Upper lobe of right lung (tissue), 1 donor: ENCODE measurements around the gene KNOP1. TPM values are rescaled to one million over a fixed set of nuclear protein-coding genes. Genes with fewer than 3 reads are reported as not detected.

ENCODE experiments used
- ATAC-seq: fragments of 200-7000 bp; cut with Tn5 transposase; one replicate; pipeline ENCODE4 v1.9.1; 2020; ENCODE audit warnings: mild to moderate bottlenecking, moderate library complexity
- DNase-seq: peaks from one replicate; pipeline ENCODE4 v3.0.0-alpha.2; 2020
- H3K27ac ChIP-seq: fragments of 200-600 bp; one replicate; pipeline ENCODE4 v1.8.0; 2022
- H3K27me3 ChIP-seq: fragments of 200-600 bp; one replicate; pipeline ENCODE4 v1.8.0; 2022; ENCODE audit warnings: mild to moderate bottlenecking
- H3K36me3 ChIP-seq: fragments of 200-600 bp; one replicate; pipeline ENCODE4 v1.8.0; 2022
- H3K4me1 ChIP-seq: fragments of 200-600 bp; one replicate; pipeline ENCODE4 v1.8.0; 2022
- H3K4me3 ChIP-seq: fragments of 200-600 bp; one replicate; pipeline ENCODE4 v1.8.0; 2022; ENCODE audit warnings: mild to moderate bottlenecking
- H3K9me3 ChIP-seq: fragments of 200-600 bp; one replicate; pipeline ENCODE4 v1.8.0; 2022
- intact Hi-C: fragments of 100-400 bp; cut with DNase I; formaldehyde crosslinking; loops from one replicate; pipeline ENCODE4 v1.11.0; 2022
- total RNA-seq: library from RNA; stranded (reverse); fragmentation: NEBNext Ultra II Directional; extraction: Animal tissue kit (Norgen Biotek cat#: 25700); gene quantifications from one replicate; pipeline ENCODE4 v1.2.1, GENCODE V29; 2021
- TF ChIP-seq, protein P1 (sequence below): fragments of 200-600 bp; IDR thresholded peaks from one replicate; pipeline ENCODE4 v1.8.0; 2022; ENCODE audit warnings: antibody characterized with exemption
- donor health status: DM: no; HTN: yes; CAD: no; lungs with severe emphysema.

Gene KNOP1
- total RNA-seq, 1 donor from 2014 or later, result 12.2 TPM

DNA sequence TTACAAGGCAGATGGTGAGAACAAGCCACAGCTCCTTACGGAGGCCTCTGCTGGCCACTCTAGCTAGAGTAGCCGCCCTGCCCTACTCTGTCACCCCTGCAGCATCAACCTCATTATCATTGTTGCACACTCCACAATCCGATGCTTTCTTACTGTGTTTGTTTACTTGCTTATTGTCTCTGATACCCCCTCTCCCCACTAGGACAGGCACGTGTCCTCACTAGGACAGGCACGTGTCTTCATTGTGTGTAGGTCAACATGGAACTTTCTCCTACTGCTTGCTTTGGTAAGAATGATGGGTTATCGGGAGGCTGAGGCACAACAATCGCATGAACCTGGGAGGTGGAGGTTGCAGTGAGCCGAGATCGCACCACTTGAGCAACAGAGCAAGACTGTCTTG lies 63.9 kb downstream of the KNOP1 start:
- Histone ChIP-seq H3K4me1 (no peaks in the 10 kb centered on the region), H3K9me3 (no peaks in the 10 kb centered on the region), H3K4me3 (no peak overlapping the region), H3K36me3 (peaks cover 64% of the 10 kb centered on the region), H3K27ac (no peak overlapping the region), H3K27me3 (no peaks in the 10 kb centered on the region)
- TF ChIP-seq, protein P1, sequence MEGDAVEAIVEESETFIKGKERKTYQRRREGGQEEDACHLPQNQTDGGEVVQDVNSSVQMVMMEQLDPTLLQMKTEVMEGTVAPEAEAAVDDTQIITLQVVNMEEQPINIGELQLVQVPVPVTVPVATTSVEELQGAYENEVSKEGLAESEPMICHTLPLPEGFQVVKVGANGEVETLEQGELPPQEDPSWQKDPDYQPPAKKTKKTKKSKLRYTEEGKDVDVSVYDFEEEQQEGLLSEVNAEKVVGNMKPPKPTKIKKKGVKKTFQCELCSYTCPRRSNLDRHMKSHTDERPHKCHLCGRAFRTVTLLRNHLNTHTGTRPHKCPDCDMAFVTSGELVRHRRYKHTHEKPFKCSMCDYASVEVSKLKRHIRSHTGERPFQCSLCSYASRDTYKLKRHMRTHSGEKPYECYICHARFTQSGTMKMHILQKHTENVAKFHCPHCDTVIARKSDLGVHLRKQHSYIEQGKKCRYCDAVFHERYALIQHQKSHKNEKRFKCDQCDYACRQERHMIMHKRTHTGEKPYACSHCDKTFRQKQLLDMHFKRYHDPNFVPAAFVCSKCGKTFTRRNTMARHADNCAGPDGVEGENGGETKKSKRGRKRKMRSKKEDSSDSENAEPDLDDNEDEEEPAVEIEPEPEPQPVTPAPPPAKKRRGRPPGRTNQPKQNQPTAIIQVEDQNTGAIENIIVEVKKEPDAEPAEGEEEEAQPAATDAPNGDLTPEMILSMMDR, result no peak
- intact Hi-C loops, result no loop called here
- DNase-seq, result no peak
- no peak for ATAC-seq

Other genes with a start within 250 kb of the KNOP1 start
- gene GDE1, start 196.1 kb downstream of the KNOP1 start, total RNA-seq, result 75.3 TPM
- 16.6 TPM for gene CCP110, start 194.3 kb downstream of the KNOP1 start, total RNA-seq
- gene VPS35L, start 162.5 kb downstream of the KNOP1 start, total RNA-seq, result 51.9 TPM
- 7.6 TPM for gene IQCK, start within 50 bp of the KNOP1 start, total RNA-seq
- 21.1 TPM for gene GPRC5B, start 166.6 kb upstream of the KNOP1 start, total RNA-seq